ENCODE measurements around the gene SERPINB2. TPM values are rescaled to one million over a fixed set of nuclear protein-coding genes. Genes with fewer than 3 reads are reported as not detected.

The SERPINB2 gene
- total and polyA plus RNA-seq, 10 of the 15 experiments (the other 5 are each of a cell fraction or from before 2014, with no cell fraction given): 9.6 to 25.3 (median 14.0) TPM

GRCh38 chr18:63889626-63890025 is 2.1 kb downstream of the SERPINB2 start:
- no peak overlapping the region for H2AFZ ChIP-seq (ENCODE audit: control insufficient read depth, low read depth, low read length)
- no peak for DNase-seq (ENCODE audit: low read depth, low spot score)
- TF ChIP-seq MXI1 (IDR thresholded peaks at IDR 0.05; ENCODE audit: low read depth, low read length): no peak
- no peak for TF ChIP-seq KAT2A (conservative IDR thresholded peaks at IDR 0.05; ENCODE audit: control insufficient read depth, low read depth, low read length)
- TF ChIP-seq CREB1 (IDR thresholded peaks at IDR 0.05; ENCODE audit: low read depth): no peak
- TF ChIP-seq, protein P1, sequence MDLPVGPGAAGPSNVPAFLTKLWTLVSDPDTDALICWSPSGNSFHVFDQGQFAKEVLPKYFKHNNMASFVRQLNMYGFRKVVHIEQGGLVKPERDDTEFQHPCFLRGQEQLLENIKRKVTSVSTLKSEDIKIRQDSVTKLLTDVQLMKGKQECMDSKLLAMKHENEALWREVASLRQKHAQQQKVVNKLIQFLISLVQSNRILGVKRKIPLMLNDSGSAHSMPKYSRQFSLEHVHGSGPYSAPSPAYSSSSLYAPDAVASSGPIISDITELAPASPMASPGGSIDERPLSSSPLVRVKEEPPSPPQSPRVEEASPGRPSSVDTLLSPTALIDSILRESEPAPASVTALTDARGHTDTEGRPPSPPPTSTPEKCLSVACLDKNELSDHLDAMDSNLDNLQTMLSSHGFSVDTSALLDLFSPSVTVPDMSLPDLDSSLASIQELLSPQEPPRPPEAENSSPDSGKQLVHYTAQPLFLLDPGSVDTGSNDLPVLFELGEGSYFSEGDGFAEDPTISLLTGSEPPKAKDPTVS (IDR thresholded peaks at IDR 0.05; ENCODE audit: low read depth, low read length): no peak
- TF ChIP-seq CEBPB (IDR thresholded peaks at IDR 0.05; ENCODE audit: borderline replicate concordance in 1 of 2, low read depth in 2 of 2, low read length in 2 of 2): no peak
- TF ChIP-seq CHD2 (IDR thresholded peaks at IDR 0.05; ENCODE audit: borderline replicate concordance, low read depth, low read length): no peak
- TF ChIP-seq SMAD1 (IDR thresholded peaks at IDR 0.05; ENCODE audit: low read depth, partially characterized antibody): no peak
- TF ChIP-seq, protein P2, sequence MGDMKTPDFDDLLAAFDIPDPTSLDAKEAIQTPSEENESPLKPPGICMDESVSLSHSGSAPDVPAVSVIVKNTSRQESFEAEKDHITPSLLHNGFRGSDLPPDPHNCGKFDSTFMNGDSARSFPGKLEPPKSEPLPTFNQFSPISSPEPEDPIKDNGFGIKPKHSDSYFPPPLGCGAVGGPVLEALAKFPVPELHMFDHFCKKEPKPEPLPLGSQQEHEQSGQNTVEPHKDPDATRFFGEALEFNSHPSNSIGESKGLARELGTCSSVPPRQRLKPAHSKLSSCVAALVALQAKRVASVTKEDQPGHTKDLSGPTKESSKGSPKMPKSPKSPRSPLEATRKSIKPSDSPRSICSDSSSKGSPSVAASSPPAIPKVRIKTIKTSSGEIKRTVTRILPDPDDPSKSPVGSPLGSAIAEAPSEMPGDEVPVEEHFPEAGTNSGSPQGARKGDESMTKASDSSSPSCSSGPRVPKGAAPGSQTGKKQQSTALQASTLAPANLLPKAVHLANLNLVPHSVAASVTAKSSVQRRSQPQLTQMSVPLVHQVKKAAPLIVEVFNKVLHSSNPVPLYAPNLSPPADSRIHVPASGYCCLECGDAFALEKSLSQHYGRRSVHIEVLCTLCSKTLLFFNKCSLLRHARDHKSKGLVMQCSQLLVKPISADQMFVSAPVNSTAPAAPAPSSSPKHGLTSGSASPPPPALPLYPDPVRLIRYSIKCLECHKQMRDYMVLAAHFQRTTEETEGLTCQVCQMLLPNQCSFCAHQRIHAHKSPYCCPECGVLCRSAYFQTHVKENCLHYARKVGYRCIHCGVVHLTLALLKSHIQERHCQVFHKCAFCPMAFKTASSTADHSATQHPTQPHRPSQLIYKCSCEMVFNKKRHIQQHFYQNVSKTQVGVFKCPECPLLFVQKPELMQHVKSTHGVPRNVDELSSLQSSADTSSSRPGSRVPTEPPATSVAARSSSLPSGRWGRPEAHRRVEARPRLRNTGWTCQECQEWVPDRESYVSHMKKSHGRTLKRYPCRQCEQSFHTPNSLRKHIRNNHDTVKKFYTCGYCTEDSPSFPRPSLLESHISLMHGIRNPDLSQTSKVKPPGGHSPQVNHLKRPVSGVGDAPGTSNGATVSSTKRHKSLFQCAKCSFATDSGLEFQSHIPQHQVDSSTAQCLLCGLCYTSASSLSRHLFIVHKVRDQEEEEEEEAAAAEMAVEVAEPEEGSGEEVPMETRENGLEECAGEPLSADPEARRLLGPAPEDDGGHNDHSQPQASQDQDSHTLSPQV (IDR thresholded peaks at IDR 0.05): no peak
- no peak for TF ChIP-seq ZNF207 (IDR thresholded peaks at IDR 0.05; ENCODE audit: borderline replicate concordance)
- TF ChIP-seq NR2F1 (conservative IDR thresholded peaks at IDR 0.05): no peak
- no peak for TF ChIP-seq CHD4 (IDR thresholded peaks at IDR 0.05)
- TF ChIP-seq BCLAF1 (IDR thresholded peaks at IDR 0.05): no peak
- no peaks in the 10 kb centered on the region for H3K36me3 ChIP-seq (ENCODE audit: control insufficient read depth in 2 of 2, insufficient read depth in 2 of 2, low read length in 1 of 2)
- H3K27ac ChIP-seq (ENCODE audit: control insufficient read depth, insufficient read depth): no peak overlapping the region
- H3K9ac ChIP-seq (ENCODE audit: control insufficient read depth, insufficient read depth, low read length): no peak overlapping the region
- POLR2A ChIA-PET: interaction anchor here (1.1 kb wide), 1 partner anchor 18 kb away, joined by 3 read pairs; the partner anchor contains the start of gene SERPINB10
- H3K4me2 ChIP-seq (ENCODE audit: control insufficient read depth, insufficient read depth): no peak overlapping the region
- H3K27me3 ChIP-seq (replicated peaks in 1 of 2; ENCODE audit: control insufficient read depth in 2 of 2, insufficient read depth in 2 of 2, low read length in 1 of 2): no peaks in the 10 kb centered on the region
- BruUV-seq (replicated peaks): no TSS peak
- no peak for ATAC-seq
- in situ Hi-C loops (cut with MboI): loop anchor here (5.0 kb wide), 2 partner anchors 48 to 88 kb away; no protein-coding TSS in a partner anchor
- no peaks in the 10 kb centered on the region for H3K4me1 ChIP-seq (ENCODE audit: control insufficient read depth, insufficient read depth, low read length)
- H3K4me3 ChIP-seq: no peak overlapping the region
- intact Hi-C loops (cut with micrococcal nuclease; ENCODE audit: unreplicated experiment): loop anchor here (5.0 kb wide), 1 partner anchor 103 kb away; no protein-coding TSS in a partner anchor
- WGBS (ENCODE audit: insufficient coverage, insufficient replicate concordance, low lambda C conversion rate, missing lambda C conversion rate): 100% methylated on average over 2 of the region's 2 CpGs
- H3K79me2 ChIP-seq (ENCODE audit: control insufficient read depth, insufficient read depth, low read length): no peaks in the 10 kb centered on the region
- no peak for FAIRE-seq
- SMC1A ChIA-PET (ENCODE audit: uncharacterized antibody, unreplicated experiment): interaction anchor here (0.8 to 6.9 kb wide), 5 partner anchors 11 to 46 kb away, joined by 3 to 105 read pairs (median 5); partner anchors contain the start of gene SERPINB10
- CTCF ChIA-PET: interaction anchor here (0.8 to 11.1 kb wide), 9 partner anchors 11 to 371 kb away, joined by 3 to 185 read pairs (median 4); no protein-coding TSS in a partner anchor
- RAD21 ChIA-PET (ENCODE audit: unreplicated experiment): interaction anchor here (0.9 to 3.6 kb wide), 3 partner anchors 19 to 85 kb away, joined by 3 to 52 read pairs (median 13); partner anchors contain the start of gene SERPINB10
- H3K9me3 ChIP-seq (replicated peaks; ENCODE audit: control insufficient read depth, insufficient read depth, low read length): no peaks in the 10 kb centered on the region
- no peaks in the 10 kb centered on the region for H4K20me1 ChIP-seq (ENCODE audit: control insufficient read depth, insufficient read depth)

Data from GM12878 (cell line).